ENCODE data around the gene CDK5RAP2. TPM values are rescaled to one million over a fixed set of nuclear protein-coding genes. Genes with fewer than 3 reads are reported as not detected.
A peak's percentile ranks its signal among the peaks of the same experiment; 100 is the strongest.

Gene CDK5RAP2
- total and polyA plus RNA-seq, 9 of the 15 experiments (the other 6 are each of a cell fraction or from before 2014, with no cell fraction given) = 19.9 to 68.8 (median 42.2) TPM

GRCh38 chr9:120568816-120569215, 11.2 kb downstream of the CDK5RAP2 start:
- in situ Hi-C loops (cut with MboI) (no loop called here), intact Hi-C loops (cut with micrococcal nuclease) (no loop called here)
- Histone ChIP-seq H3K9me3 (replicated peaks; ENCODE audit: control insufficient read depth, insufficient read depth, low read depth, low read length) (no peaks in the 10 kb centered on the region), H3K36me3 (ENCODE audit: control insufficient read depth, insufficient read depth, low read length) (peaks cover 83% of the 10 kb centered on the region), H3K9ac (ENCODE audit: insufficient read depth in 1 of 2, low read depth in 2 of 2, low read length in 2 of 2) (no peak overlapping the region), H3K27me3 (ENCODE audit: control insufficient read depth in 2 of 2, insufficient read depth in 2 of 2, low read length in 2 of 2) (no peaks in the 10 kb centered on the region), H3K9me1 (ENCODE audit: control insufficient read depth, insufficient read depth, low read length) (no peaks in the 10 kb centered on the region), H3K4me3 (no peak overlapping the region), H3K4me2 (ENCODE audit: insufficient read depth, low read length) (no peak overlapping the region), H3K79me2 (ENCODE audit: control insufficient read depth, insufficient read depth, low read length) (peaks cover 20% of the 10 kb centered on the region), H3K4me1 (replicated peaks in 1 of 2; ENCODE audit: control insufficient read depth in 2 of 2, insufficient read depth in 2 of 2, low read length in 2 of 2) (no peaks in the 10 kb centered on the region; a peak in 2 of 5 replicates), H3K27ac (ENCODE audit: extremely low read depth, low read depth, low read length) (no peak overlapping the region), H4K20me1 (replicated peaks; ENCODE audit: control insufficient read depth, insufficient read depth, low read length) (peaks cover 4% of the 10 kb centered on the region), H2AFZ (ENCODE audit: low read depth, low read length) (no peak overlapping the region)
- POLR2A ChIA-PET = no interaction called here
- no TSS peak for BruUV-seq (replicated peaks)
- DNase-seq (ENCODE audit: extremely low read depth in 1 of 4, low spot score in 3 of 4) = no peak
- WGBS (ENCODE audit: insufficient coverage, low coverage, missing lambda C conversion rate) = 88% methylated on average over 5 of the region's 5 CpGs
- TF ChIP-seq C11orf30 (IDR thresholded peaks at IDR 0.05; ENCODE audit: low read depth) = 0 out of 2 replicates have a peak, but pooled peaks have one; percentile 5
- TF ChIP-seq PML (IDR thresholded peaks at IDR 0.05; ENCODE audit: low read length) = no peak
- no peak for FAIRE-seq
- no peak for ATAC-seq
- CTCF ChIA-PET (ENCODE audit: low intra/inter-chr PET ratio) = no interaction called here

GRCh38 chr9:120567874-120568273, 12.1 kb downstream of the CDK5RAP2 start:
- Histone ChIP-seq H3K9ac (ENCODE audit: insufficient read depth in 1 of 2, low read depth in 2 of 2, low read length in 2 of 2) (no peak overlapping the region), H3K27ac (ENCODE audit: extremely low read depth, low read depth, low read length) (no peak overlapping the region), H3K4me3 (no peak overlapping the region), H3K79me2 (ENCODE audit: control insufficient read depth, insufficient read depth, low read length) (peaks cover 22% of the 10 kb centered on the region; the same call in 2 of the 3 replicates), H2AFZ (ENCODE audit: low read depth, low read length) (no peak overlapping the region), H3K4me2 (ENCODE audit: insufficient read depth, low read length) (no peak overlapping the region), H3K9me1 (ENCODE audit: control insufficient read depth, insufficient read depth, low read length) (no peaks in the 10 kb centered on the region), H3K36me3 (ENCODE audit: control insufficient read depth, insufficient read depth, low read length) (peaks cover 92% of the 10 kb centered on the region), H3K9me3 (replicated peaks; ENCODE audit: control insufficient read depth, insufficient read depth, low read depth, low read length) (no peaks in the 10 kb centered on the region), H3K4me1 (replicated peaks in 1 of 2; ENCODE audit: control insufficient read depth in 2 of 2, insufficient read depth in 2 of 2, low read length in 2 of 2) (peaks cover 4 to 9% of the 10 kb centered on the region in 2 experiments; a peak in 3 of 5 replicates), H3K27me3 (ENCODE audit: control insufficient read depth in 2 of 2, insufficient read depth in 2 of 2, low read length in 2 of 2) (no peaks in the 10 kb centered on the region), H4K20me1 (replicated peaks; ENCODE audit: control insufficient read depth, insufficient read depth, low read length) (peaks cover 6% of the 10 kb centered on the region)
- DNase-seq (ENCODE audit: extremely low read depth in 1 of 4, low spot score in 3 of 4) = no peak
- intact Hi-C loops (cut with micrococcal nuclease) (no loop called here), in situ Hi-C loops (cut with MboI) (no loop called here)
- ChIA-PET POLR2A (no interaction called here), CTCF (ENCODE audit: low intra/inter-chr PET ratio) (no interaction called here)
- no TSS peak for BruUV-seq (replicated peaks)
- 98% methylated on average over 4 of the region's 4 CpGs for WGBS (ENCODE audit: insufficient coverage, low coverage, missing lambda C conversion rate)
- FAIRE-seq = no peak
- no peak for ATAC-seq
- TF ChIP-seq NELFE (IDR thresholded peaks at IDR 0.05; ENCODE audit: insufficient read depth, insufficient read length) (no peak), ZNF77 (CRISPR knock-in tag; IDR thresholded peaks at IDR 0.05) (no peak), ZMIZ1 (IDR thresholded peaks at IDR 0.05; ENCODE audit: low read depth in 2 of 2, low read length in 2 of 2) (no peak), NFXL1 (CRISPR knock-in tag; IDR thresholded peaks at IDR 0.05) (no peak), KDM1A (IDR thresholded peaks at IDR 0.05) (no peak)
- TF ChIP-seq, protein P1, sequence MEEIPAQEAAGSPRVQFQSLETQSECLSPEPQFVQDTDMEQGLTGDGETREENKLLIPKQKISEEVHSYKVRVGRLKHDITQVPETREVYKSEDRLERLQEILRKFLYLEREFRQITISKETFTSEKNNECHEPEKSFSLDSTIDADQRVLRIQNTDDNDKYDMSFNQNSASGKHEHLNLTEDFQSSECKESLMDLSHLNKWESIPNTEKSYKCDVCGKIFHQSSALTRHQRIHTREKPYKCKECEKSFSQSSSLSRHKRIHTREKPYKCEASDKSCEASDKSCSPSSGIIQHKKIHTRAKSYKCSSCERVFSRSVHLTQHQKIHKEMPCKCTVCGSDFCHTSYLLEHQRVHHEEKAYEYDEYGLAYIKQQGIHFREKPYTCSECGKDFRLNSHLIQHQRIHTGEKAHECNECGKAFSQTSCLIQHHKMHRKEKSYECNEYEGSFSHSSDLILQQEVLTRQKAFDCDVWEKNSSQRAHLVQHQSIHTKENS (CRISPR knock-in tag; IDR thresholded peaks at IDR 0.05) = no peak

All from K562 (cell line).